Measurements from ENCODE around the gene ARL8A.
"Not testable (repeated sequence)": the region's sequence is repeated elsewhere in the genome, so short reads cannot be mapped to it uniquely, and the experiment has no call there.

Gene ARL8A

GRCh38 chr1:202133496-202133895, 11.0 kb downstream of the ARL8A start:
- DNase-seq = no peak

- DNase-seq = no peak
These were observed 11.5 kb downstream of the ARL8A start for GRCh38 chr1:202133001-202133400.

- no peak for DNase-seq
These were observed 12.3 kb downstream of the ARL8A start for GRCh38 chr1:202131956-202132821.

GRCh38 chr1:202130816-202131522, 13.6 kb downstream of the ARL8A start:
- no peak for DNase-seq

GRCh38 chr1:202130297-202130721, 14.2 kb downstream of the ARL8A start:
- DNase-seq = no peak

- no peak for DNase-seq
These were observed 14.9 kb downstream of the ARL8A start for GRCh38 chr1:202129453-202130296.

GRCh38 chr1:202127836-202128622, 16.5 kb downstream of the ARL8A start:
- no peak for DNase-seq

GRCh38 chr1:202127061-202127460, 17.5 kb downstream of the ARL8A start:
- no peak for DNase-seq

GRCh38 chr1:202126426-202126825, 18.1 kb downstream of the ARL8A start:
- DNase-seq = no peak

- no peak for DNase-seq
These were observed 18.9 kb downstream of the ARL8A start for GRCh38 chr1:202125611-202126010.

GRCh38 chr1:202124142-202124541, 20.4 kb downstream of the ARL8A start:
- no peak for DNase-seq

GRCh38 chr1:202123336-202123813, 21.2 kb downstream of the ARL8A start:
- no peak for DNase-seq

GRCh38 chr1:202122639-202123335, 21.8 kb downstream of the ARL8A start, which contains the start of gene GPR37L1:
GPR37L1 (plus strand) TSS chr1:202122917; CDS start chr1:202122964, 47 bp downstream.
- peak; percentile 56 for DNase-seq

- DNase-seq = no peak
These were observed 23.5 kb downstream of the ARL8A start for GRCh38 chr1:202121006-202121405.

GRCh38 chr1:202117898-202118371, 26.6 kb downstream of the ARL8A start:
- DNase-seq = no peak

GRCh38 chr1:202116287-202116686, 28.2 kb downstream of the ARL8A start:
- no peak for DNase-seq

- DNase-seq = no peak
These were observed 30.7 kb downstream of the ARL8A start for GRCh38 chr1:202113690-202114300.

- DNase-seq = no peak
These were observed 31.5 kb downstream of the ARL8A start for GRCh38 chr1:202112859-202113689.

GRCh38 chr1:202111589-202111988, 32.9 kb downstream of the ARL8A start:
- DNase-seq = not testable (repeated sequence)

- DNase-seq = no peak
These were observed 33.6 kb downstream of the ARL8A start for GRCh38 chr1:202110977-202111376.
